Trophoblast cell (in vitro differentiated cells and primary cell): Measurements from ENCODE around the gene PRRX2.
"Not testable (repeated sequence)": the region's sequence is repeated elsewhere in the genome, so short reads cannot be mapped to it uniquely, and the experiment has no call there.

ENCODE experiments used
- DNase-seq, 2 donors: peaks; one replicate each; pipeline ENCODE4 v3.0.0-alpha.2; 2016
- H2AFZ ChIP-seq: 2 replicates; pipeline ENCODE4 v1.6.1; 2013; ENCODE audit warnings: low read length, moderate library complexity, mild to moderate bottlenecking; ENCODE audit not compliant: insufficient read depth, poor library complexity
- H2AK5ac ChIP-seq: 2 replicates; pipeline ENCODE4 v1.6.1; 2013; ENCODE audit warnings: mild to moderate bottlenecking, low read length
- H2BK120ac ChIP-seq: 2 replicates; pipeline ENCODE4 v1.6.1; 2013; ENCODE audit warnings: low read length, mild to moderate bottlenecking, moderate library complexity; ENCODE audit not compliant: insufficient read depth, poor library complexity
- H2BK12ac ChIP-seq: 2 replicates; pipeline ENCODE4 v1.6.1; 2013; ENCODE audit warnings: mild to moderate bottlenecking, low read length, moderate library complexity
- H2BK5ac ChIP-seq: 2 replicates; pipeline ENCODE4 v1.6.1; 2013; ENCODE audit warnings: low read length, low read depth, moderate library complexity, mild to moderate bottlenecking; ENCODE audit not compliant: poor library complexity
- H3K14ac ChIP-seq: 2 replicates; pipeline ENCODE4 v1.6.1; 2013; ENCODE audit warnings: mild to moderate bottlenecking, low read length
- H3K18ac ChIP-seq: 2 replicates; pipeline ENCODE4 v1.6.1; 2013; ENCODE audit warnings: mild to moderate bottlenecking, low read length
- H3K23ac ChIP-seq: 2 replicates; pipeline ENCODE4 v1.6.1; 2013; ENCODE audit warnings: low read length
- H3K27ac ChIP-seq: 2 replicates; pipeline ENCODE4 v1.5.1; 2013; ENCODE audit warnings: low read depth, mild to moderate bottlenecking, inconsistent platforms, low read length, moderate library complexity
- H3K27me3 ChIP-seq: 2 replicates; pipeline ENCODE4 v1.6.1; 2013; ENCODE audit warnings: inconsistent platforms, mild to moderate bottlenecking, low read length, moderate library complexity; ENCODE audit not compliant: insufficient read depth
- H3K36me3 ChIP-seq, 2 experiments: 1 replicate in 1 of 2; 2 replicates in 1 of 2; pipeline ENCODE4 v1.6.1; 2013; ENCODE audit warnings: low read length in 2 of 2, mild to moderate bottlenecking in 2 of 2, moderate library complexity in 1 of 2; ENCODE audit not compliant: insufficient read depth in 2 of 2, control insufficient read depth in 1 of 2
- H3K4ac ChIP-seq: 2 replicates; pipeline ENCODE4 v1.6.1; 2013; ENCODE audit warnings: low read depth, mild to moderate bottlenecking, low read length, moderate library complexity
- H3K4me1 ChIP-seq, 2 experiments: 1 replicate in 1 of 2; 2 replicates in 1 of 2; pipeline ENCODE4 v1.6.1; 2013; ENCODE audit warnings: low read length in 2 of 2, mild to moderate bottlenecking in 2 of 2, moderate library complexity in 1 of 2; ENCODE audit not compliant: insufficient read depth in 2 of 2, control insufficient read depth in 1 of 2
- H3K4me2 ChIP-seq: 2 replicates; pipeline ENCODE4 v1.6.1; 2013; ENCODE audit warnings: inconsistent platforms, mild to moderate bottlenecking, low read length, moderate library complexity
- H3K4me3 ChIP-seq: 2 replicates; pipeline ENCODE4 v1.5.1; 2013; ENCODE audit warnings: mild to moderate bottlenecking, low read depth, low read length, inconsistent platforms
- H3K79me1 ChIP-seq: one replicate; pipeline ENCODE4 v1.6.1; 2013; ENCODE audit warnings: low read length
- H3K79me2 ChIP-seq: 2 replicates; pipeline ENCODE4 v1.6.1; 2013; ENCODE audit warnings: low read length, mild to moderate bottlenecking; ENCODE audit not compliant: control insufficient read depth, insufficient read depth, poor library complexity
- H3K9ac ChIP-seq: 2 replicates; pipeline ENCODE4 v1.6.1; 2013; ENCODE audit warnings: mild to moderate bottlenecking, low read length
- H3K9me3 ChIP-seq: 2 replicates; pipeline ENCODE4 v1.6.1; 2013; ENCODE audit warnings: low read depth, mild to moderate bottlenecking, control low read depth, inconsistent platforms, low read length; ENCODE audit not compliant: insufficient read depth
- H4K12ac ChIP-seq: 2 replicates; pipeline ENCODE4 v1.6.1; 2013; ENCODE audit warnings: low read depth, mild to moderate bottlenecking, low read length, moderate library complexity
- H4K8ac ChIP-seq: 2 replicates; pipeline ENCODE4 v1.6.1; 2013; ENCODE audit warnings: low read depth, mild to moderate bottlenecking, low read length, moderate library complexity
- H4K91ac ChIP-seq: one replicate; pipeline ENCODE4 v1.6.1; 2013; ENCODE audit warnings: low read depth, mild to moderate bottlenecking, low read length, moderate library complexity
- WGBS: extraction: QIAGEN DNeasy Blood & Tissue Kit; methylation state at CpG from one replicate; pipeline ENCODE4 v1.1.7; 2013; ENCODE audit warnings: missing lambda C conversion rate; ENCODE audit not compliant: insufficient read length, insufficient coverage; ENCODE audit errors: extremely low coverage; 5-methylcytosine and 5-hydroxymethylcytosine counted together

PRRX2 gene

DNA sequence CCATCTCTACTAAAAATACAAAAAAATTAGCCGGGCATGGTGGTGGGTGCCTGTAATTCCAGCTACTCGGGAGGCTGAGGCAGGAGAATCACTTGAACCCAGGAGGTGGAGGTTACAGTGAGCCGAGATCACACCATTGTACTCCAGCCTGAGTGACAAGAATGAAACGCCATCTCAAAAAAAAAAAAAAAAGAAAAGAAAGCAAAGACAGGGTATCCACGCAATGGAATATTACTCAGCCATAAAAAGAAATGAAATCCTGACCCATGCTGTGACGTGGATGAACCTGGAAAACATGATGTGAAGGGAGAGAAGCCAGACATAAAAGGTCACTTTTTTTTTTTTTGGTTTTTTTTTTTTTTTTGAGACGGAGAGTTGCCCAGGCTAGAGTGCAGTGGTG is 95.3 kb downstream of the PRRX2 start:
- not testable (repeated sequence) for H3K18ac ChIP-seq, DNase-seq, H4K8ac ChIP-seq, H3K27me3 ChIP-seq, H2AFZ ChIP-seq, H3K4me2 ChIP-seq, H3K23ac ChIP-seq, H3K4me3 ChIP-seq, H2BK12ac ChIP-seq, H3K9me3 ChIP-seq, H3K14ac ChIP-seq, H4K12ac ChIP-seq, H3K36me3 ChIP-seq, H2AK5ac ChIP-seq, H2BK120ac ChIP-seq, H3K27ac ChIP-seq, H3K9ac ChIP-seq, H3K79me1 ChIP-seq, H3K4ac ChIP-seq, H4K91ac ChIP-seq, H2BK5ac ChIP-seq, H3K79me2 ChIP-seq
- H3K4me1 ChIP-seq: peaks cover 18 to 22% of the 10 kb centered on the region in 2 experiments
- no CpG with 5 or more reads among the region's 7 CpGs for WGBS

GRCh38 chr9:129761293-129761900 is 96.0 kb downstream of the PRRX2 start:
- Histone ChIP-seq H3K18ac (no peak overlapping the region), H3K4ac (no peak overlapping the region), H3K9ac (no peak overlapping the region), H3K23ac (no peak overlapping the region), H3K27me3 (no peaks in the 10 kb centered on the region), H3K4me3 (no peak overlapping the region), H2BK12ac (no peak overlapping the region), H2AK5ac (no peak overlapping the region), H3K9me3 (no peaks in the 10 kb centered on the region), H3K4me1 (peaks cover 17 to 20% of the 10 kb centered on the region in 2 experiments), H3K79me2 (no peaks in the 10 kb centered on the region), H3K79me1 (no peaks in the 10 kb centered on the region), H4K8ac (no peak overlapping the region), H2AFZ (no peak overlapping the region), H2BK120ac (no peak overlapping the region), H3K36me3 (no peaks in the 10 kb centered on the region), H3K14ac (no peak overlapping the region), H4K91ac (no peak overlapping the region), H3K27ac (no peak overlapping the region), H2BK5ac (no peak overlapping the region), H3K4me2 (no peak overlapping the region), H4K12ac (no peak overlapping the region)
- DNase-seq: peak; percentile 64 to 82
- no CpG with 5 or more reads among the region's 11 CpGs for WGBS

GRCh38 chr9:129761901-129762369 is 96.5 kb downstream of the PRRX2 start:
- Histone ChIP-seq H3K4me1 (peaks cover 17 to 20% of the 10 kb centered on the region in 2 experiments), H3K23ac (no peak overlapping the region), H3K79me2 (no peaks in the 10 kb centered on the region), H3K27ac (no peak overlapping the region), H2BK120ac (no peak overlapping the region), H3K4me3 (no peak overlapping the region), H3K79me1 (no peaks in the 10 kb centered on the region), H3K18ac (no peak overlapping the region), H3K36me3 (no peaks in the 10 kb centered on the region), H2BK12ac (no peak overlapping the region), H4K91ac (no peak overlapping the region), H2BK5ac (no peak overlapping the region), H3K27me3 (no peaks in the 10 kb centered on the region), H4K8ac (no peak overlapping the region), H3K4me2 (no peak overlapping the region), H4K12ac (no peak overlapping the region), H3K14ac (no peak overlapping the region), H3K4ac (no peak overlapping the region), H3K9me3 (no peaks in the 10 kb centered on the region), H2AFZ (no peak overlapping the region), H3K9ac (no peak overlapping the region), H2AK5ac (no peak overlapping the region)
- WGBS: no CpG with 5 or more reads among the region's 6 CpGs
- peak; percentile 83 for DNase-seq

- not testable (repeated sequence) for H2BK120ac ChIP-seq, H3K9me3 ChIP-seq, H3K18ac ChIP-seq, H3K27me3 ChIP-seq, H2BK12ac ChIP-seq, H3K4me2 ChIP-seq, H3K4ac ChIP-seq, H3K9ac ChIP-seq, H3K23ac ChIP-seq, H4K91ac ChIP-seq, H4K8ac ChIP-seq, H3K4me3 ChIP-seq, H4K12ac ChIP-seq, H3K14ac ChIP-seq, H3K79me1 ChIP-seq, H2BK5ac ChIP-seq, H3K27ac ChIP-seq, H2AK5ac ChIP-seq, H3K36me3 ChIP-seq, H2AFZ ChIP-seq, H3K79me2 ChIP-seq
- no CpG with 5 or more reads among the region's 13 CpGs for WGBS
- DNase-seq: peak; percentile 91 to 97
- H3K4me1 ChIP-seq: peaks cover 17 to 20% of the 10 kb centered on the region in 2 experiments
Measured at GRCh38 chr9:129762370-129762984, 97.0 kb downstream of the PRRX2 start.
